ENCODE data around the gene LKAAEAR1.
"Not testable (repeated sequence)": the region's sequence is repeated elsewhere in the genome, so short reads cannot be mapped to it uniquely, and the experiment has no call there.

Gene LKAAEAR1

DNA sequence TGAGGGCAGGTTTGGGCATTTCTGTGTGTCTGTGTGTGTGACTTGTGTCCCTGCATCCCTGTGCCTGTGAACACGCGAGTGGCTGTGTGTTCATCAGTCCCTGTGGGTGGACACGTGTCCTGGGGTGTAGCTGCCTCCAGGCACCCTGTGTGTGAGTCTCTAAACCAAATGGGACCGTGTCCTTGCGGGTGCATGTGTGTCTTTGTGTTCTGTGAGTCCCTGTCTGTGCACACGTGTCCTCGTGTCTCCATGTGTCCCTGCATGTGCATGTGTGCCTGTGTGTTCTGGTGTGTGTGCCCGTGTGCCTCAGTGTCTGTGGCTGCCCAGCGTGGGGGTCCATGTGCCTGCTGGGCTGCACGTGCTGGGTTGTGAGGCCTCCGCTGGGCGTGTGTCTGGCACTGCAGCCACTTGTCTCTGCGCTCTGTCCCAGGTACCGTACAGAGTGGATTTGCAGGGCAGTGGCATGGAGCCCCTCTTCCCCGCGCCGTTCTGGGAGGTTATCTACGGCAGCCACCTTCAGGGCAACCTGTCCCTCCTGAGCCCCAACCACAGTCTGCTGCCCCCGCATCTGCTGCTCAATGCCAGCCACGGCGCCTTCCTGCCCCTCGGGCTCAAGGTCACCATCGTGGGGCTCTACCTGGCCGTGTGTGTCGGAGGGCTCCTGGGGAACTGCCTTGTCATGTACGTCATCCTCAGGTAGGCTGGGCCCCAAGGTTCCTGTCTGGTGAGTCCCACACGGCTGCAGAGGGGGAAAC, 8.2 kb upstream of the LKAAEAR1 start:
- TF ChIP-seq, protein P1, sequence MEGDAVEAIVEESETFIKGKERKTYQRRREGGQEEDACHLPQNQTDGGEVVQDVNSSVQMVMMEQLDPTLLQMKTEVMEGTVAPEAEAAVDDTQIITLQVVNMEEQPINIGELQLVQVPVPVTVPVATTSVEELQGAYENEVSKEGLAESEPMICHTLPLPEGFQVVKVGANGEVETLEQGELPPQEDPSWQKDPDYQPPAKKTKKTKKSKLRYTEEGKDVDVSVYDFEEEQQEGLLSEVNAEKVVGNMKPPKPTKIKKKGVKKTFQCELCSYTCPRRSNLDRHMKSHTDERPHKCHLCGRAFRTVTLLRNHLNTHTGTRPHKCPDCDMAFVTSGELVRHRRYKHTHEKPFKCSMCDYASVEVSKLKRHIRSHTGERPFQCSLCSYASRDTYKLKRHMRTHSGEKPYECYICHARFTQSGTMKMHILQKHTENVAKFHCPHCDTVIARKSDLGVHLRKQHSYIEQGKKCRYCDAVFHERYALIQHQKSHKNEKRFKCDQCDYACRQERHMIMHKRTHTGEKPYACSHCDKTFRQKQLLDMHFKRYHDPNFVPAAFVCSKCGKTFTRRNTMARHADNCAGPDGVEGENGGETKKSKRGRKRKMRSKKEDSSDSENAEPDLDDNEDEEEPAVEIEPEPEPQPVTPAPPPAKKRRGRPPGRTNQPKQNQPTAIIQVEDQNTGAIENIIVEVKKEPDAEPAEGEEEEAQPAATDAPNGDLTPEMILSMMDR (conservative IDR thresholded peaks at IDR 0.05; ENCODE audit: low read depth, low read length), result no peak
- DNase-seq (ENCODE audit: low read depth), result no peak
- no peak overlapping the region for H3K4me3 ChIP-seq (ENCODE audit: low read length)

DNA sequence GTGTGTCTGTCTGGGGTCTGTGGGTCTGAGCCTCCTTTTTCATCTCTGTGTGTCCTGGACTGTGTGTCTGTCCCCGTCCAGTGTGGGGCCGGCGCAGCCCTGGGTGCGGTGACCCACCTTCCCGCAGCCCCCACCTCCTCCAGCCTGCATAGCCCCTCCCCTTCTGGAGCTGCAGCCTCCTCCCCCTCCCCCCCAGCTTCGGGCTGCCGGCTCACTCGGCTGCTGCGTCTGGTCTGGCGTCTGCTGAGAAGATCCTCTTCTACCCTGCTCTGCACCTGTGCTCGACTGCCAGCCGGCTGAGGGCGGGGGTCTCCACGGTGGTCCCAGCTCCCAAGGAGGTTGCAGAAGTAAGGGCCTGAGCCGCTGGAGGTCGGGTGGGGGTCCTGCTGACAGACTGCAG, 7.6 kb upstream of the LKAAEAR1 start:
- no peak for DNase-seq (ENCODE audit: low read depth)
- TF ChIP-seq, protein P1 (conservative IDR thresholded peaks at IDR 0.05; ENCODE audit: low read depth, low read length), result no peak
- no peak overlapping the region for H3K4me3 ChIP-seq (ENCODE audit: low read length)

DNA sequence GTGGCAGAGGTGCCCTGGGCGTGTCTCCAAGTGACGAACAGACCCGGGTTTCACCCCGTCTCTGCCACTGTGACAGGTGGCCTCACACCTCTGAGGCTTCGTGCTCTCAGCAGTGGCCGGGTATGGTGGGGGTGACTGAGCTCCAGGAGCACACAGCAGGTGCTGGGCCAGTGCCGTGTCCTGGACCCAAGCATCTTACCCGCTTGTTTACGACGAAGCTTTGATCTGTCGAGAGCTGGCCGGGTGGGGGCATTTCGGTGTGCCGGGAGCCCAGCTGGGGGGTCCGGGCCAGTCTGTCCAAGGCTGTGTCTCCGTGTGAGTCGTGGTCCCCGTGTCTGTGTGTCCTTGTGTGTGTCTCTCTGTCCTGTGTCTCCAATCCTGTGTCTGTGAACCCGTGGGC, 7.1 kb upstream of the LKAAEAR1 start:
- no peak for DNase-seq (ENCODE audit: low read depth)
- no peak overlapping the region for H3K4me3 ChIP-seq (ENCODE audit: low read length)
- TF ChIP-seq, protein P1 (conservative IDR thresholded peaks at IDR 0.05; ENCODE audit: low read depth, low read length), result no peak

DNA sequence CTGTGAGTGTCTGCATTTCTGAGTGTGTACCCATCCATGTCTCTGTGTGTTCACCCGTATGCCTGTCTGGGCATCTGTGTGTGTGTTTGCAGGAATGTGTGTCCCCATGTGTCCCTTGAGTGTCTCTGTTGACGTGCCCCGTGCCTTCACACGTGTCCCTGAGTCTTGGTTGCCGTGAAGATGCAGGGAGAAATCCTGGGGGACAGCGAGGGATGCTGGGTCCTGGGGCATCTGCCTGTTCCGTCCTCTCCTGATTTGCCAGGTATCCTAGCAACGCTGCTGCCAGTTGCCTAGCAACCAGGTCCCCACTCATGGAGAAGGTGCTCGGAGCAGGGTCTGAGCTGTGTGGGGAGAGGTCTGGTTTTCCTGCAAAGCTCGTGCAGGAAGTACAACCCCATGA, 6.0 kb upstream of the LKAAEAR1 start:
- no peak for DNase-seq (ENCODE audit: low read depth)
- no peak overlapping the region for H3K4me3 ChIP-seq (ENCODE audit: low read length)
- TF ChIP-seq, protein P1 (conservative IDR thresholded peaks at IDR 0.05; ENCODE audit: low read depth, low read length), result no peak

DNA sequence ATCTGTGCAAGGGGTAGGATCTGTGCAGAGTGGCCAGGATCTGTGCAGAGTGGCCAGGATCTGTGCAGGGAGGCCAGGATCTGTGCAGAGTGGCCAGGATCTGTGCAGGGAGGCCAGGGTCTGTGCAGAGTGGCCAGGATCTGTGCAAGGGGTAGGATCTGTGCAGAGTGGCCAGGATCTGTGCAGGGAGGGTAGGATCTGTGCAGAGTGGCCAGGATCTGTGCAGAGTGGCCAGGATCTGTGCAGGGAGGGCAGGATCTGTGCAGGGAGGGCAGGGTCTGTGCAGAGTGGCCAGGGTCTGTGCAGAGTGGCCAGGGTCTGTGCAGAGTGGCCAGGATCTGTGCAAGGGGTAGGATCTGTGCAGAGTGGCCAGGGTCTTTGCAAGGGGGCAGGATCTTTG, 4.4 kb upstream of the LKAAEAR1 start:
- not testable (repeated sequence) for DNase-seq (ENCODE audit: low read depth); H3K4me3 ChIP-seq (ENCODE audit: low read length)

DNA sequence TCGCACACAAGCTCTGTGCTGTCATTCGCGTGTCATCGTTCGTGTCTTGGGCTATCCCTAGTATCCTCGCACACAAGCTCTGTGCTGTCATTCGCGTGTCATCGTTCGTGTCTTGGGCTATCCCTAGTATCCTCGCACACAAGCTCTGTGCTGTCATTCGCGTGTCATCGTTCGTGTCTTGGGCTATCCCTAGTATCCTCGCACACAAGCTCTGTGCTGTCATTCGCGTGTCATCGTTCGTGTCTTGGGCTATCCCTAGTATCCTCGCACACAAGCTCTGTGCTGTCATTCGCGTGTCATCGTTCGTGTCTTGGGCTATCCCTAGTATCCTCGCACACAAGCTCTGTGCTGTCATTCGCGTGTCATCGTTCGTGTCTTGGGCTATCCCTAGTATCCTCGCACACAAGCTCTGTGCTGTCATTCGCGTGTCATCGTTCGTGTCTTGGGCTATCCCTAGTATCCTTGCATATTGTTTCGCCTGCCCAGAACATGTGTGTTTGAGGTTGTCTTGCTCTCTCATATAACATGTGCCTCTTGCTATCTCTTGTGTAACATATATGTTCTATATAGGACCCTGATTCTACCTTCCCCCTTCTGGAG, 3.1 kb upstream of the LKAAEAR1 start:
- not testable (repeated sequence) for H3K4me3 ChIP-seq (ENCODE audit: low read length); DNase-seq (ENCODE audit: low read depth)

DNA sequence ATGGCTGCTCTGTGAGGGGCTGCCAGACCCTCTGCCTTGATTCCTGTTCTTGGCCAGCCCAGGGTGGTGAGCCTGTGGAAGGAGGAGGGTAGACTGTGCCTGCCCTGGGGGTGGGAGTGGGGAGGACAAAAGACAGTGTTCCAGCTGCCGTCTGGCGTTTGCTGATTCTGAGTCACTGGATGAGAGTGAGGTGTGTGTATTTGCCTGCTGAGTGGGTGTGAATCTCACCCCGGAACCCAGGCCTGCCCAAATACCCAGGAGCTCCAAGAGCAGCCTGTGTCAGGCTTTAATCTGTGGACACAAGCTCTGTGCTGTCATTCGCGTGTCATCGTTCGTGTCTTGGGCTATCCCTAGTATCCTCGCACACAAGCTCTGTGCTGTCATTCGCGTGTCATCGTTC, 2.6 kb upstream of the LKAAEAR1 start:
- TF ChIP-seq, protein P1 (conservative IDR thresholded peaks at IDR 0.05; ENCODE audit: low read depth, low read length), result no peak
- H3K4me3 ChIP-seq (ENCODE audit: low read length), result no peak overlapping the region
- no peak for DNase-seq (ENCODE audit: low read depth)

DNA sequence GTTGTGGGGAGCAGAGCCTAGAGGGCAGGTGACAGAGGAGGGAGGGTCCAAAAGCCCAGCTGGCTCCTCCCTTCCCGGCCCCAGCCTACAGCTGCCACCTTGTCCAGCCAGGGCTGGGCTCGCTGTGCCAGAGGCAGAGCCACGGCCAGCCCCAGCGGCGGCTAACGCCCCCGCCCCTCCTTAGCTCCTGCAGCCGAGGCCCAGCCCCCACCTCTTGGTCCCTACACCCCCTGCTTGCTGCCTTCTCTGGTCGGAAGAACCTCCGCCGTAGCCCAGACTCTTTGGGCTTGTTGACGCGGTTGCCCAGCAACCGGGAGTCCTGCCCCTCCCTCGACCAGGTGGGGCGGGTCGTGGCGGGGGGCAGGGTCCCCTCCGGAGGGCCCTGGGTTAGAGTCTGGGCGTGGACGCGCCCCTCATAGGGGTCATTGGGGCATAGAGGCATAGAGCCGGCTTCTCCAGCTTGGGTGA, 521 bp upstream of the LKAAEAR1 start:
- TF ChIP-seq, protein P1 (conservative IDR thresholded peaks at IDR 0.05; ENCODE audit: low read depth, low read length), result no peak
- no peak overlapping the region for H3K4me3 ChIP-seq (ENCODE audit: low read length)
- DNase-seq (ENCODE audit: low read depth), result no peak
